GM12801 (cell line): ENCODE data around the gene DYNC1I2.

Experiments used
- CTCF ChIP-seq: IDR thresholded peaks from one replicate; pipeline ENCODE4 v1.5.1; 2011; ENCODE audit warnings: control low read depth; ENCODE audit not compliant: insufficient read length; ENCODE audit errors: extremely low read depth

Gene DYNC1I2

GRCh38 chr2:171670655-171671054 is 16.6 kb upstream of the DYNC1I2 start:
- TF ChIP-seq CTCF: no peak

DNA sequence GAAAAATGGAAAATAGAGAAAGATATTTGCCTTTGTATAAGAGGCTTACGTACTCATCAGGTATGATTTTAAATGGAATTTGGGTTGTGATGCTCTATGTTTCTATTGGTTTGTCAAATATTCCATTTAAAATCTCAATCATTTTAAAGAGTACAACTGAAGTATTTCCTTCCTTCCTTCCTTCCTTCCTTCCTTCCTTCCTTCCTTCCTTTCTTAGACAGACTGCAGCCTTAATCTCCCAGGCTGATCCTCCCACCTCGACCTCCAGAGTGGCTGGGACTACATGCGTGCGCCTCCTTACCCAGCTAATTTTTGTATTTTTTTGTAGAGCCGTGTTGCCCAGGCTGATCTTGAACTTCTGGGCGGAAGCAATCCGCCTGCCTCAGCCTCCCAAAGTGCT is 15.4 kb upstream of the DYNC1I2 start:
- no peak for TF ChIP-seq CTCF

DNA sequence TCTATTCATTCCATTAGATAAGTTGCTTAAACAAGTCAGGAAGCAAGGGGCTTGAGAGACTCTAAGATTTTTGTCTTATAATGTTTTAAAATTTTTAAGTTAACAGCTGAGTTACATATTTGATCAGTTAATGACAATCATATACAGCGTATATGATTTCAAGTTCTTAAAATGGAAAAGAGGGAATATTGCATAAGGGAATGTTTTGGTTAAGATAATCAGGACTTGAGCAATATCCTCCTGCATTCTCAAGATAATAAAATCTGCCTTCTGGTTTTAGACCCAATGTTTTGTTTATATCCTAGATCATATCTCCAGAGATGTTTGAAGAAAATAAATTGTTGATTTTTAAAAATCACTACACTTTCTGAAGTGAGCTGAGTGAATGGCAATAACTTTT is 13.4 kb upstream of the DYNC1I2 start:
- no peak for TF ChIP-seq CTCF

DNA sequence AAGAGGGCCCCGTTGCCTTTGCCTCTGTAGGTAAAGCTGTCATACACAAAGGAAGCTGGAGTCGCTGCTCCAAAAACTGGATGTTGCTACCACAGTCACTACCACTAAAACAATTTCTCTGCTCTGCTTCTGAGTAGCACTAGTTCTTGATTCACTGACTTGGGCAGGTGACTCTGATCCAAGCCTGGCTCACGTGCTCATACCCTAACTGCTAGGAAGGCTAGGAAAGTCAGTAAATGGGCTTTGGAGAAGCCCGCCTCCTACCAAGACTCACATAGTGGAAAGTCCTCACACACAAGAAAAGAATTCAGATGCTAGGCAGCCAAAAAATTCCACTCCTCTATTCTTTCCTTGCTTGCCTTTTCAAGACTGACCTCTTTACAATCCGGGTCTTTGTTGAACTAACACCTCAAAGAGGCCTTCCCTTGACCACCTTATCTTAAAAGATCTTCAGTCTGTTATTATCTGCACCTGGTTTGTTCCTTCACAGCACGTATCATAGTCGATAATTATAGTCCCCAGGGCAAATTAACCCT is 11.4 kb upstream of the DYNC1I2 start:
- no peak for TF ChIP-seq CTCF

DNA sequence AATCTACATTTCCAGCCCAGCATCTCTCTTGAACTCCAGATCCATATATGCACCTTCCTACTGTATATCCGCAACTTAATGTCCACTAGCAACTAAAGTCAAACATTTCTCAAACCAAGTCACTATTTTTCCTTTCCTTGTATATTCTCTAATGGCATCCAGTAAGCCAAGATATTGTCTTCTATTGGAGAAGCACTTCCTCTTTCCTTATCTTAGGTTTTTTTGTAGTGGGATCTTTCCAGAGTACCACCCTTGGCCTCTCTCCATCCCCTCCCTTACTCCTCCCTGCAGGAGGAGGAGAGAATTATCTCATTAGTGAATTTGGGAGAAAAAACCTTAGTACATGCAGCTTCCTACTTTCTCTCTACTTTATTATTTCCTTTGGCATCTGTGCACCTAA is 8.7 kb upstream of the DYNC1I2 start:
- TF ChIP-seq CTCF: no peak

DNA sequence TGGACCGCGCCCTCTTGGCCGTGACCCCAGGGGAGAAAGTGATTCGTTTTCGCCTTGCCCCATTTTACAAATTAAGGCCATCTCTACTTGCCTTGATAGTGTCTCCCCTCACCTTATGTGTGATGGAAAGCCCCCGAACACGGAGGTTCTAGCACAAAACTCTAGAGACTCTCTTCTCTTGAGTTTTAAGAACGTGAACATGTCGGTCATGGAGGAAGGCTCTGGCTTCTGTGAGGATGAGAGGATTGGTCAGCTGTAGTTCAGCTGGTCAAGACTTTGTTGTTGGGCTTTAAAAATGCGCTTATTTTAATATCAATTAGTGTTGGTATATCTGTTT is 828 bp downstream of the DYNC1I2 start:
- TF ChIP-seq CTCF: no peak

- TF ChIP-seq CTCF: no peak
Measured at GRCh38 chr2:171692331-171692730, 5.1 kb downstream of the DYNC1I2 start.

DNA sequence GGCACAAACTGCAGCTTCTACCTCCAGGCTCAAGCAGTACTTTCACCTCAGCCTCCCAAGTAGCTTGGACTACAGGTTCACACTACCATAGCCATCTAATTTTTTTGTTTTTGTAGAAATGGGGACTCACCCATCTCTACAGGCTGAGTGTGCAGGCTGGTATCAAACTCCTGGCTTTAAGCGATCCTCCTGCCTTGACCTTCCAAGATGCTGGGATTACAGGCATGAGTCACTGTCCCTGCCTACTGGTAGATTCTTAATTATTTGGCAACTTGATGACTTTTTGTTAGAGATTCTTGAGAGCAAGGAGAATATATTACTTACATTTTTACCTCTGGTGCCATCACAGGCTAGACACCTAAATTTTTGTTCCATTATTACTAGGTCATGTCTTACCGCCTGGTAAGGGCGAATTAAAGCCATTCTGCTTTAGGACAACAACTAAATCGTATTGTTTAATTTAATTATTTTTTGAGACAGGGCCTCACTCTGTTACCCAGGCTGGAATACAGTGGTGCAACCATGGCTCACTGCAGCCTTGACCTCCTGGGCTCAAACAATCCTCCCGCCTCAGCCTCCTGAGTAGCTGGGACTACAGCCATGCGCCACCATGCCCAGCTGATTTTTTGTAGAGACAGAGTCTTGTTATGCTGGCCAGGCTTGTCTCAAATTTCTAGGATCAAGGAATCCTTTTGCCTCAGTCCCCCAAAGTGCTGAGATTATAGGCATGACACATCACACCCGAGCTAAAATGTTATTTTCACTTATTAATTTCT is 15.7 kb downstream of the DYNC1I2 start:
- TF ChIP-seq CTCF: no peak
